GM18505 (cell line): ENCODE measurements around the gene PLCH1.

Experiments used
- ATAC-seq: cut with Tn5 transposase; IDR thresholded peaks from one replicate; pipeline ENCODE4 v1.9.1; 2021; ENCODE audit not compliant: unreplicated experiment
- POLR2A ChIP-seq: IDR thresholded peaks from 4 replicates; pipeline ENCODE4 v1.6.1; 2011; ENCODE audit warnings: borderline replicate concordance; ENCODE audit not compliant: insufficient read depth, insufficient read length; ENCODE audit errors: extremely low read depth

Gene PLCH1

GRCh38 chr3:155519078-155519477, 225.8 kb downstream of the PLCH1 start:
- no peak for TF ChIP-seq POLR2A
- peak; percentile 65 for ATAC-seq

GRCh38 chr3:155517903-155518302, 227.0 kb downstream of the PLCH1 start:
- ATAC-seq: no peak
- TF ChIP-seq POLR2A: no peak

GRCh38 chr3:155516439-155516838, 228.4 kb downstream of the PLCH1 start:
- no peak for ATAC-seq
- TF ChIP-seq POLR2A: no peak

GRCh38 chr3:155512867-155513261, 232.0 kb downstream of the PLCH1 start:
- no peak for ATAC-seq
- TF ChIP-seq POLR2A: no peak

- no peak for TF ChIP-seq POLR2A
- no peak for ATAC-seq
Observed at GRCh38 chr3:155512175-155512866, 232.6 kb downstream of the PLCH1 start.

- no peak for TF ChIP-seq POLR2A
- no peak for ATAC-seq
Observed at GRCh38 chr3:155504682-155505081, 240.2 kb downstream of the PLCH1 start.

GRCh38 chr3:155502630-155503029, 242.2 kb downstream of the PLCH1 start:
- ATAC-seq: no peak
- no peak for TF ChIP-seq POLR2A

- no peak for TF ChIP-seq POLR2A
- no peak for ATAC-seq
Observed at GRCh38 chr3:155500194-155500818, 244.6 kb downstream of the PLCH1 start.

- ATAC-seq: no peak
- no peak for TF ChIP-seq POLR2A
Observed at GRCh38 chr3:155497930-155498647, 246.8 kb downstream of the PLCH1 start.

GRCh38 chr3:155496206-155496605, 248.7 kb downstream of the PLCH1 start:
- TF ChIP-seq POLR2A: no peak
- no peak for ATAC-seq

GRCh38 chr3:155495387-155495786, 249.5 kb downstream of the PLCH1 start:
- ATAC-seq: peak; percentile 93
- TF ChIP-seq POLR2A: no peak

GRCh38 chr3:155494332-155494731, 250.5 kb downstream of the PLCH1 start:
- ATAC-seq: peak; percentile 50
- no peak for TF ChIP-seq POLR2A

- ATAC-seq: no peak
- TF ChIP-seq POLR2A: no peak
Observed at GRCh38 chr3:155492841-155493240, 252.0 kb downstream of the PLCH1 start.

GRCh38 chr3:155491696-155492095, 253.2 kb downstream of the PLCH1 start:
- no peak for ATAC-seq
- TF ChIP-seq POLR2A: no peak
